Calu3 (cell line): Measurements from ENCODE around the gene RHBDF2. TPM values are rescaled to one million over a fixed set of nuclear protein-coding genes. Genes with fewer than 3 reads are reported as not detected.

Source experiments
- BruUV-seq: library from RNA; stranded (reverse); fragments of 400-500 nt; replicated peaks from 2 replicates; lab custom pipeline; 2021; lab: Mats Ljungman, UMichigan
- CTCF ChIA-PET: fragments of 300-600 bp; sonication (Branson Sonifier 250); formaldehyde crosslinking; loops from one replicate; lab custom pipeline; 2022; ENCODE audit warnings: antibody characterized with exemption; lab: Charles Lee
- DNase-seq: peaks from one replicate; pipeline ENCODE4 v3.0.0; 2022
- H3K27ac Mint-ChIP-seq: one replicate; pipeline ENCODE4 v1.8.0; 2022; ENCODE audit warnings: mixed read lengths; ENCODE audit not compliant: unreplicated experiment
- H3K27me3 Mint-ChIP-seq: one replicate; pipeline ENCODE4 v1.8.0; 2022; ENCODE audit warnings: mixed read lengths; ENCODE audit not compliant: unreplicated experiment
- H3K36me3 Mint-ChIP-seq: one replicate; pipeline ENCODE4 v1.8.0; 2022; ENCODE audit warnings: mild to moderate bottlenecking, moderate library complexity, mixed read lengths; ENCODE audit not compliant: insufficient read depth, unreplicated experiment
- H3K4me1 Mint-ChIP-seq: one replicate; pipeline ENCODE4 v1.8.0; 2022; ENCODE audit warnings: mild to moderate bottlenecking, low read depth, mixed read lengths; ENCODE audit not compliant: unreplicated experiment
- H3K4me3 Mint-ChIP-seq: one replicate; pipeline ENCODE4 v1.8.0; 2022; ENCODE audit warnings: mild to moderate bottlenecking, low read depth, moderate library complexity, mixed read lengths; ENCODE audit not compliant: unreplicated experiment
- H3K9me3 Mint-ChIP-seq: one replicate; pipeline ENCODE4 v1.8.0; 2022; ENCODE audit warnings: low read depth, mixed read lengths; ENCODE audit not compliant: unreplicated experiment
- CTCF ChIP-seq: fragments of 200-600 bp; IDR thresholded peaks from one replicate; pipeline ENCODE4 v1.8.0; 2022; ENCODE audit warnings: antibody characterized with exemption; ENCODE audit not compliant: unreplicated experiment
- intact Hi-C: fragments of 100-400 bp; cut with micrococcal nuclease; formaldehyde crosslinking; loops from one replicate; pipeline ENCODE4 v1.10.0; 2022; ENCODE audit not compliant: unreplicated experiment
- total RNA-seq: library from RNA; stranded (reverse); gene quantifications from 2 replicates; pipeline ENCODE4 v1.2.3, GENCODE V29; 2022

RHBDF2 gene
- total RNA-seq, 1 experiment from 2014 or later, result 47.7 TPM

- Mint-ChIP-seq H3K27me3 (no peaks in the 10 kb centered on the region), H3K4me3 (no peak within 1 kb of the TSS), H3K4me1 (no peaks in the 10 kb centered on the region), H3K27ac (no peak within 1 kb of the TSS), H3K9me3 (no peaks in the 10 kb centered on the region), H3K36me3 (peaks cover 12% of the 10 kb centered on the region)
- DNase-seq, result no peak
- CTCF ChIA-PET, result interaction anchor here (0.6 to 1.4 kb wide), 2 partner anchors 9 to 121 kb away, joined by 3 to 8 read pairs; no protein-coding TSS in a partner anchor
- TF ChIP-seq CTCF, result no peak
- BruUV-seq, result no TSS peak
- intact Hi-C loops, result no loop called here
Measured at GRCh38 chr17:76467366-76467765, 33.9 kb downstream of the RHBDF2 start, which contains the start of gene AANAT. Gene AANAT, plus strand, starts transcription at chr17:76467603. Its CDS starts 1,144 bp downstream, at chr17:76468747.

GRCh38 chr17:76466775-76467130 lies 34.5 kb downstream of the RHBDF2 start:
- H3K9me3 Mint-ChIP-seq, result no peaks in the 10 kb centered on the region
- no peaks in the 10 kb centered on the region for H3K4me1 Mint-ChIP-seq
- intact Hi-C loops, result loop anchor here (1.0 kb wide), 1 partner anchor 40 kb away; no protein-coding TSS in a partner anchor
- DNase-seq, result no peak
- no peaks in the 10 kb centered on the region for H3K27me3 Mint-ChIP-seq
- CTCF ChIA-PET, result interaction anchor here (1.4 kb wide), 1 partner anchor 8 kb away, joined by 3 read pairs; no protein-coding TSS in a partner anchor
- no peak overlapping the region for H3K27ac Mint-ChIP-seq
- peaks cover 10% of the 10 kb centered on the region for H3K36me3 Mint-ChIP-seq
- no peak overlapping the region for H3K4me3 Mint-ChIP-seq
- TF ChIP-seq CTCF, result no peak
- no TSS peak for BruUV-seq

GRCh38 chr17:76462556-76463290 lies 38.5 kb downstream of the RHBDF2 start:
- Mint-ChIP-seq H3K9me3 (no peaks in the 10 kb centered on the region), H3K4me1 (no peaks in the 10 kb centered on the region), H3K36me3 (no peaks in the 10 kb centered on the region), H3K27me3 (no peaks in the 10 kb centered on the region), H3K27ac (no peak overlapping the region), H3K4me3 (no peak overlapping the region)
- intact Hi-C loops, result no loop called here
- CTCF ChIA-PET, result interaction anchor here (0.5 to 0.7 kb wide), 3 partner anchors 31 to 238 kb away, joined by 5 to 7 read pairs (median 6); no protein-coding TSS in a partner anchor
- TF ChIP-seq CTCF, result no peak
- no TSS peak for BruUV-seq
- DNase-seq, result no peak

- BruUV-seq, result no TSS peak
- no peak overlapping the region for H3K4me3 Mint-ChIP-seq
- H3K9me3 Mint-ChIP-seq, result no peaks in the 10 kb centered on the region
- CTCF ChIA-PET, result interaction anchor here (0.5 kb wide), 1 partner anchor 44 kb away, joined by 6 read pairs; no protein-coding TSS in a partner anchor
- no peaks in the 10 kb centered on the region for H3K36me3 Mint-ChIP-seq
- no peak overlapping the region for H3K27ac Mint-ChIP-seq
- intact Hi-C loops, result no loop called here
- H3K4me1 Mint-ChIP-seq, result no peaks in the 10 kb centered on the region
- no peak for DNase-seq
- no peaks in the 10 kb centered on the region for H3K27me3 Mint-ChIP-seq
- no peak for TF ChIP-seq CTCF
Measured at GRCh38 chr17:76461765-76462555, 39.3 kb downstream of the RHBDF2 start.
